H1 (cell line): ENCODE results near the gene KCNQ1. TPM values are rescaled to one million over a fixed set of nuclear protein-coding genes. Genes with fewer than 3 reads are reported as not detected.
A peak's percentile ranks its signal among the peaks of the same experiment; 100 is the strongest.

Experiments used
- CTCF ChIA-PET: fragments of 300-600 bp; sonication (Branson Sonifier 250); formaldehyde crosslinking; loops from one replicate; lab custom pipeline; 2021; ENCODE audit not compliant: partially characterized antibody; lab: Charles Lee
- POLR2A ChIA-PET: fragments of 300-600 bp; sonication (Branson Sonifier 250); formaldehyde crosslinking; loops from one replicate; lab custom pipeline; 2021; ENCODE audit warnings: inconsistent platforms; ENCODE audit not compliant: partially characterized antibody; lab: Charles Lee
- DNase-seq, 2 experiments: peaks; one replicate each; pipeline versions ENCODE4 v3.0.0 to v3.0.0-alpha.2; 2010 to 2022; ENCODE audit warnings: low spot score in 2 of 2, low read depth in 1 of 2, mixed read lengths in 1 of 2
- FAIRE-seq: peaks from 2 replicates; lab custom pipeline; 2011; peaks lifted over from hg19 to GRCh38; lab: Jason Lieb, UNC
- H2AFZ ChIP-seq: 2 replicates; pipeline ENCODE4 v1.8.1; 2012; ENCODE audit warnings: low read length, inconsistent platforms
- H2AK5ac ChIP-seq: 2 replicates; pipeline ENCODE4 v1.6.1; 2013; ENCODE audit warnings: low read depth, low read length
- H2BK120ac ChIP-seq: replicated peaks from 2 replicates; pipeline ENCODE3; 2013; ENCODE audit warnings: low read depth, low read length, inconsistent platforms
- H2BK12ac ChIP-seq: 2 replicates; pipeline ENCODE4 v1.6.1; 2013; ENCODE audit warnings: low read depth, low read length
- H2BK15ac ChIP-seq: 2 replicates; pipeline ENCODE4 v1.6.1; 2013; ENCODE audit warnings: low read length
- H2BK20ac ChIP-seq: 2 replicates; pipeline ENCODE4 v1.6.1; 2013; ENCODE audit warnings: low read length
- H2BK5ac ChIP-seq: 2 replicates; pipeline ENCODE4 v1.6.1; 2013; ENCODE audit warnings: low read depth, low read length
- H3K14ac ChIP-seq: 2 replicates; pipeline ENCODE4 v1.6.1; 2013; ENCODE audit warnings: inconsistent platforms; ENCODE audit not compliant: insufficient read length
- H3K18ac ChIP-seq: 2 replicates; pipeline ENCODE4 v1.6.1; 2013; ENCODE audit warnings: low read length; ENCODE audit errors: extremely low read depth
- H3K23ac ChIP-seq: 2 replicates; pipeline ENCODE4 v1.6.1; 2013; ENCODE audit warnings: inconsistent platforms; ENCODE audit not compliant: insufficient read length
- H3K23me2 ChIP-seq: 2 replicates; pipeline ENCODE4 v1.6.1; 2013; ENCODE audit warnings: low read depth, low read length
- H3K27ac ChIP-seq: 2 replicates; pipeline ENCODE4 v1.6.1; 2011; ENCODE audit warnings: low read depth, low read length, inconsistent platforms
- H3K27me3 ChIP-seq, 4 experiments: replicated peaks in 1 of 4; 1 replicate in 1 of 4; 2 replicates in 3 of 4; pipeline versions ENCODE4 v1.6.1 to v1.8.1; 2011 to 2013; ENCODE audit warnings: low read length in 3 of 4, mild to moderate bottlenecking in 3 of 4, inconsistent platforms in 2 of 4, mixed read lengths in 2 of 4, moderate library complexity in 1 of 4; ENCODE audit not compliant: control insufficient read depth in 3 of 4, insufficient read depth in 3 of 4; ENCODE audit errors: extremely low read depth in 1 of 4
- H3K36me3 ChIP-seq, 4 experiments: 2 replicates each; pipeline versions ENCODE4 v1.6.1 to v1.8.1; 2011 to 2013; ENCODE audit warnings: mild to moderate bottlenecking in 4 of 4, low read length in 3 of 4, moderate library complexity in 2 of 4, control low read depth in 1 of 4, inconsistent platforms in 1 of 4; ENCODE audit not compliant: insufficient read depth in 4 of 4, control insufficient read depth in 2 of 4
- H3K4ac ChIP-seq: replicated peaks from 2 replicates; pipeline ENCODE3; 2013; ENCODE audit warnings: low read length, low read depth, mixed read lengths, inconsistent platforms; ENCODE audit not compliant: insufficient read length
- H3K4me1 ChIP-seq, 4 experiments: replicated peaks in 1 of 4; 1 replicate in 1 of 4; 2 replicates in 3 of 4; pipeline versions ENCODE4 v1.6.1 to v1.8.1; 2011 to 2013; ENCODE audit warnings: low read length in 3 of 4, inconsistent platforms in 2 of 4, mixed read lengths in 1 of 4; ENCODE audit not compliant: insufficient read depth in 4 of 4, control insufficient read depth in 3 of 4
- H3K4me2 ChIP-seq, 2 experiments: 2 replicates each; pipeline versions ENCODE4 v1.6.1 to v1.8.1; 2011 to 2013; ENCODE audit warnings: low read depth in 2 of 2, low read length in 2 of 2, control low read depth in 1 of 2, inconsistent platforms in 1 of 2, mild to moderate bottlenecking in 1 of 2; ENCODE audit not compliant: insufficient read depth in 1 of 2
- H3K4me3 ChIP-seq, 4 experiments: fragments of 200-600, 300-600 bp in 1 of 4; sonication (generic), shearing (Covaris generic), sonication (Bioruptor Twin) in 1 of 4; 2 replicates each; pipeline versions ENCODE4 v1.5.1 to v1.8.1; 2011 to 2016; ENCODE audit warnings: low read length in 4 of 4, low read depth in 3 of 4, control low read depth in 2 of 4, inconsistent platforms in 2 of 4, mild to moderate bottlenecking in 2 of 4, mixed read lengths in 1 of 4, moderate library complexity in 1 of 4; ENCODE audit not compliant: insufficient read depth in 2 of 4; ENCODE audit errors: extremely low read depth in 1 of 4
- H3K56ac ChIP-seq: replicated peaks from 2 replicates; pipeline ENCODE3; 2013; ENCODE audit warnings: low read depth, mild to moderate bottlenecking, mixed read lengths, low read length, inconsistent platforms; ENCODE audit not compliant: insufficient read length
- H3K79me1 ChIP-seq: 2 replicates; pipeline ENCODE4 v1.6.1; 2013; ENCODE audit warnings: low read depth, low read length, control low read depth
- H3K79me2 ChIP-seq, 2 experiments: 2 replicates each; pipeline versions ENCODE4 v1.6.1 to v1.8.1; 2012 to 2013; ENCODE audit warnings: low read length in 2 of 2, mild to moderate bottlenecking in 2 of 2, inconsistent platforms in 1 of 2; ENCODE audit not compliant: insufficient read depth in 2 of 2, control insufficient read depth in 1 of 2
- H3K9ac ChIP-seq, 4 experiments: replicated peaks in 1 of 4; 1 replicate in 1 of 4; 2 replicates in 3 of 4; pipeline versions ENCODE4 v1.6.1 to v1.8.1; 2011 to 2013; ENCODE audit warnings: low read depth in 3 of 4, low read length in 3 of 4, control low read depth in 2 of 4, mild to moderate bottlenecking in 2 of 4, moderate library complexity in 2 of 4, inconsistent platforms in 1 of 4; ENCODE audit errors: extremely low read depth in 1 of 4
- H3K9me3 ChIP-seq, 2 experiments: 2 replicates each; pipeline versions ENCODE4 v1.6.1 to v1.8.1; 2012 to 2013; ENCODE audit warnings: mild to moderate bottlenecking in 2 of 2, moderate library complexity in 2 of 2, control low read depth in 1 of 2, inconsistent platforms in 1 of 2, low read depth in 1 of 2, low read length in 1 of 2, mixed read lengths in 1 of 2; ENCODE audit not compliant: insufficient read depth in 2 of 2
- H4K20me1 ChIP-seq, 2 experiments: replicated peaks in 1 of 2; 2 replicates each; pipeline versions ENCODE3 to v1.8.1; 2011 to 2013; ENCODE audit warnings: inconsistent platforms in 2 of 2, low read length in 2 of 2, mild to moderate bottlenecking in 1 of 2; ENCODE audit not compliant: insufficient read depth in 2 of 2, control insufficient read depth in 1 of 2
- H4K5ac ChIP-seq: 2 replicates; pipeline ENCODE4 v1.6.1; 2013; ENCODE audit warnings: low read length, low read depth, mixed read lengths, inconsistent platforms; ENCODE audit not compliant: insufficient read length
- H4K8ac ChIP-seq: 2 replicates; pipeline ENCODE4 v1.8.0; 2013; ENCODE audit warnings: mild to moderate bottlenecking, moderate library complexity, low read length, inconsistent platforms; ENCODE audit not compliant: insufficient read depth; ENCODE audit errors: extremely low read depth
- H4K91ac ChIP-seq: replicated peaks from 2 replicates; pipeline ENCODE3; 2013; ENCODE audit warnings: low read length, mixed read lengths, inconsistent platforms; ENCODE audit not compliant: insufficient read length
- CHD1 ChIP-seq: IDR thresholded peaks from 2 replicates; pipeline ENCODE4 v1.6.1; 2012; ENCODE audit warnings: low read depth, low read length, improper control_type of control experiment
- GABPA ChIP-seq: IDR thresholded peaks from 2 replicates; pipeline ENCODE4 v1.6.1; 2011; ENCODE audit warnings: mild to moderate bottlenecking, low read length, moderate library complexity, borderline replicate concordance; ENCODE audit not compliant: insufficient read depth
- NRF1 ChIP-seq: IDR thresholded peaks from 2 replicates; pipeline ENCODE4 v1.6.1; 2011; ENCODE audit warnings: mild to moderate bottlenecking, low read depth, low read length, improper control_type of control experiment
- PHF8 ChIP-seq: fragments of 200-600 bp; sonication (generic); conservative IDR thresholded peaks from 2 replicates; pipeline ENCODE4 v1.7.1; 2012; ENCODE audit warnings: low read depth, mild to moderate bottlenecking, inconsistent platforms, low read length, moderate library complexity
- POLR2A ChIP-seq, 2 experiments: IDR thresholded peaks; 1 replicate in 1 of 2; 2 replicates in 1 of 2; pipeline ENCODE4 v1.6.1; 2011; ENCODE audit warnings: low read depth in 2 of 2, low read length in 2 of 2, mild to moderate bottlenecking in 2 of 2; ENCODE audit errors: control extremely low read depth in 1 of 2
- RAD21 ChIP-seq, 2 experiments: IDR thresholded peaks in 1 of 2; conservative IDR thresholded peaks in 1 of 2; 2 replicates each; pipeline ENCODE4 v1.6.1; 2011; ENCODE audit warnings: low read depth in 2 of 2, low read length in 2 of 2, improper control_type of control experiment in 1 of 2, inconsistent platforms in 1 of 2, mild to moderate bottlenecking in 1 of 2, moderate library complexity in 1 of 2
- RNF2 ChIP-seq: fragments of 200-900, 300-1000 bp; sonication (generic); IDR thresholded peaks from 2 replicates; pipeline ENCODE4 v1.7.1; 2016; ENCODE audit warnings: borderline replicate concordance, low read depth, mild to moderate bottlenecking, antibody characterized with exemption, low read length; ENCODE audit not compliant: poor library complexity, severe bottlenecking; ENCODE audit errors: missing control alignments
- RXRA ChIP-seq: IDR thresholded peaks from 2 replicates; pipeline ENCODE4 v1.6.1; 2011; ENCODE audit warnings: low read depth, mild to moderate bottlenecking, low read length, moderate library complexity; ENCODE audit not compliant: insufficient read depth
- SAP30 ChIP-seq: fragments of 300-600 bp; sonication (generic); IDR thresholded peaks from 2 replicates; pipeline ENCODE4 v1.7.1; 2012; ENCODE audit warnings: low read length, moderate library complexity, mild to moderate bottlenecking, inconsistent platforms; ENCODE audit not compliant: insufficient read depth, insufficient replicate concordance
- SP2 ChIP-seq: IDR thresholded peaks from 2 replicates; pipeline ENCODE4 v1.6.1; 2012; ENCODE audit warnings: mild to moderate bottlenecking, low read length, inconsistent platforms
- TEAD4 ChIP-seq: IDR thresholded peaks from 2 replicates; pipeline ENCODE4 v1.6.1; 2012; ENCODE audit warnings: low read depth, low read length, inconsistent platforms, mixed read lengths
- YY1 ChIP-seq: IDR thresholded peaks from 2 replicates; pipeline ENCODE4 v1.6.1; 2011; ENCODE audit warnings: low read depth, mild to moderate bottlenecking, low read length
- WGBS, 2 experiments: shearing (Covaris generic) in 1 of 2; methylation state at CpG; one replicate each; pipeline versions ENCODE4 v1.1.6 to v1.1.7; 2013 to 2015; ENCODE audit warnings: low lambda C conversion rate in 2 of 2, mixed read lengths in 2 of 2, inconsistent platforms in 1 of 2, low coverage in 1 of 2, missing lambda C conversion rate in 1 of 2; ENCODE audit not compliant: insufficient replicate concordance in 2 of 2, insufficient coverage in 1 of 2, insufficient read length in 1 of 2; ENCODE audit errors: extremely low coverage in 1 of 2, missing lambda C conversion rate in 1 of 2; 5-methylcytosine and 5-hydroxymethylcytosine counted together
- polyA plus RNA-seq, 7 experiments: library from polyadenylated mRNA; depleted of rRNA in 3 of 7; stranded (reverse) in 5 of 7; unstranded in 2 of 7; fragments of >200 nt in 5 of 7; fragments of 200-250 nt in 2 of 7; gene quantifications; 1 replicate in 5 of 7; 2 replicates in 1 of 7; 4 replicates in 1 of 7; pipeline versions ENCODE4 v1.2.1 to v1.2.3, GENCODE V29; 2011 to 2013; ENCODE audit warnings: missing spikeins in 2 of 7, mixed read lengths in 2 of 7
- total RNA-seq: library from RNA; stranded (reverse); fragmentation: NEBNext Ultra II Directional; extraction: Animal tissue kit (Norgen Biotek cat#: 25700); gene quantifications from 2 replicates; pipeline ENCODE4 v1.2.1, GENCODE V29; 2021
- TF ChIP-seq, protein P1 (sequence below): IDR thresholded peaks from 2 replicates; pipeline ENCODE4 v1.6.1; 2011; ENCODE audit warnings: low read length, improper control_type of control experiment

The KCNQ1 gene
- total and polyA plus RNA-seq, 2 of the 8 experiments (the other 6 are each of a cell fraction or from before 2014, with no cell fraction given) = 1.9 to 2.0 TPM

DNA sequence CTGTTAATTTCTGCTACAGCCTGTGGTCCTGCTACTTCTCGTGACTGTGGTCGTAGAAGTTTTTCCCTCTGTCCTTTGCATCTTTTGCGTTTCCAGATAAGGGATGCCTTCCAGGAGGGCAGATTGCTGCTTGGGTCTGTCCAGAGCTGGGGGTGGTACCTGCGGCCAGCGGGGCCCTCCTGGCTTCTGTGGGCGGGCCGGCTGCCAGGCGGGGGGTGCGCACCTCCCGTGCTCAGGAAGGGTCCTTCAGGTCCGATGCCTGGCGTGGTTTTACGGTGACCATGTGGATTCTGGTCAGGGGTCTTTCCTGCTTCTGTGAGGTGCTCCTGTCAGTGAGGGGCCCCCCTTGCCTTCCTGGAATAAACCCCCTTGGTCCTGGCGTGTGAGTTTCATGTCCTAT lies 84.8 kb downstream of the KCNQ1 start:
- POLR2A ChIA-PET = no interaction called here
- peaks cover 0 to 24% (median 7%) of the 10 kb centered on the region in 4 experiments; a peak in 5 of 7 replicates for H3K27me3 ChIP-seq
- WGBS, 2 experiments = 94% methylated on average over 14 of the region's 14 CpGs; no CpG with 5 or more reads in 1 of the 2 experiments
- TF ChIP-seq RXRA = no peak
- TF ChIP-seq, protein P1, sequence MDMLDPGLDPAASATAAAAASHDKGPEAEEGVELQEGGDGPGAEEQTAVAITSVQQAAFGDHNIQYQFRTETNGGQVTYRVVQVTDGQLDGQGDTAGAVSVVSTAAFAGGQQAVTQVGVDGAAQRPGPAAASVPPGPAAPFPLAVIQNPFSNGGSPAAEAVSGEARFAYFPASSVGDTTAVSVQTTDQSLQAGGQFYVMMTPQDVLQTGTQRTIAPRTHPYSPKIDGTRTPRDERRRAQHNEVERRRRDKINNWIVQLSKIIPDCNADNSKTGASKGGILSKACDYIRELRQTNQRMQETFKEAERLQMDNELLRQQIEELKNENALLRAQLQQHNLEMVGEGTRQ = no peak
- no peak for TF ChIP-seq SP2
- TF ChIP-seq GABPA = no peak
- no peak for TF ChIP-seq SAP30
- no peak for TF ChIP-seq RAD21 (IDR thresholded peaks at IDR 0.05 in 1 of 2, conservative IDR thresholded peaks at IDR 0.05 in 1 of 2; ENCODE audit: low read depth in 2 of 2, low read length in 2 of 2)
- TF ChIP-seq TEAD4 = no peak
- no peak for TF ChIP-seq CHD1
- no peak for TF ChIP-seq YY1
- no peak for TF ChIP-seq NRF1
- no peak for TF ChIP-seq POLR2A (IDR thresholded peaks at IDR 0.05; ENCODE audit: control extremely low read depth in 1 of 2, low read depth in 2 of 2, low read length in 2 of 2)
- no peak for TF ChIP-seq PHF8
- no peak for TF ChIP-seq RNF2

More for the DNA sequence above, 84.8 kb downstream of the KCNQ1 start:
- H2BK15ac ChIP-seq = no peak overlapping the region
- FAIRE-seq (no peak), DNase-seq (no peak)
- H3K4me3 ChIP-seq = no peak overlapping the region
- H2BK120ac ChIP-seq = no peak overlapping the region
- peaks cover 0 to 7% of the 10 kb centered on the region in 2 experiments for H4K20me1 ChIP-seq
- H2BK20ac ChIP-seq = no peak overlapping the region
- H3K14ac ChIP-seq = no peak overlapping the region
- no peak overlapping the region for H4K91ac ChIP-seq
- no peak overlapping the region for H3K56ac ChIP-seq
- H3K36me3 ChIP-seq = no peaks in the 10 kb centered on the region
- H4K8ac ChIP-seq = 0 out of 2 replicates have a peak overlapping the region, but pooled peaks have one; percentile 4
- H3K23ac ChIP-seq = no peak overlapping the region
- no peaks in the 10 kb centered on the region for H3K23me2 ChIP-seq
- H3K9ac ChIP-seq = no peak overlapping the region
- no peak overlapping the region for H2AK5ac ChIP-seq
- H2BK12ac ChIP-seq = no peak overlapping the region
- H2BK5ac ChIP-seq = no peak overlapping the region
- no peak overlapping the region for H3K4ac ChIP-seq
- peaks cover 4 to 18% (median 10%) of the 10 kb centered on the region in 4 experiments for H3K4me1 ChIP-seq
- no peaks in the 10 kb centered on the region for H3K9me3 ChIP-seq
- no peaks in the 10 kb centered on the region for H3K79me1 ChIP-seq
- H2AFZ ChIP-seq = no peak overlapping the region
- no peak overlapping the region for H3K18ac ChIP-seq
- H3K4me2 ChIP-seq = no peak overlapping the region
- H3K27ac ChIP-seq = no peak overlapping the region
- H3K79me2 ChIP-seq = no peaks in the 10 kb centered on the region
- no peak overlapping the region for H4K5ac ChIP-seq
- CTCF ChIA-PET = interaction anchor here (0.6 to 14.3 kb wide), 7 partner anchors 11 to 358 kb away, joined by 3 to 521 read pairs (median 6); partner anchors contain the start of gene CDKN1C
